KOPT-K1 (cell line): ENCODE data around the gene LDLRAD4.

Experiments used
- H3K27ac ChIP-seq: fragments of 200-600 bp; sonication (generic); 2 replicates; pipeline ENCODE4 v1.5.1; 2016; ENCODE audit warnings: antibody characterized with exemption, mild to moderate bottlenecking, low read depth, low read length; ENCODE audit not compliant: poor library complexity, severe bottlenecking
- H3K36me3 ChIP-seq: fragments of 200-600 bp; sonication (generic); 2 replicates; pipeline ENCODE4 v1.5.1; 2017; ENCODE audit warnings: antibody characterized with exemption, mild to moderate bottlenecking, low read length, moderate library complexity; ENCODE audit not compliant: insufficient read depth
- H3K9me3 ChIP-seq: fragments of 200-600 bp; sonication (generic); 2 replicates; pipeline ENCODE4 v1.5.1; 2017; ENCODE audit warnings: antibody characterized with exemption, low read length, mild to moderate bottlenecking; ENCODE audit not compliant: insufficient read depth, poor library complexity, severe bottlenecking

The LDLRAD4 gene

DNA sequence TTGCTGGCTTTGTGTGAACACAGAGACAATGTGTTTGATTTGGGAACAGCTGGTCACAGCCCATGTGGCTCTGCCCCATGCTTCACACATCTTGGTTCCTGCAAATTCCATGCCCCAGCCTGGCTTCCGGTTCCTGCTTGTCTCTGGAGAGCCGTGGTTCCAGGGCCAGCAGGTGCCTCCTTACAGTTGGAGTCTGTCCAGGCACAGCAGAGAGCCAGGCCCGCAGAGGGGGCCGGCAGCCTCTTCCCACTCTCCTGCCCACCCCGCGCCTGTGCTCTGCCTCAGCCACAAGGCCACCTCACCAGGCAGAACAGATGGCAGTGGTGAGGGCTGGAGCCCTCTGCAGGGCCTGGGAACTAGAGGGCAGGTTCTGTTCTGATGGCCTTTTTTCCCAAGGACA lies 81.5 kb downstream of the LDLRAD4 start:
- Histone ChIP-seq H3K36me3 (no peaks in the 10 kb centered on the region), H3K27ac (peak overlapping the region; percentile 50), H3K9me3 (no peaks in the 10 kb centered on the region)

DNA sequence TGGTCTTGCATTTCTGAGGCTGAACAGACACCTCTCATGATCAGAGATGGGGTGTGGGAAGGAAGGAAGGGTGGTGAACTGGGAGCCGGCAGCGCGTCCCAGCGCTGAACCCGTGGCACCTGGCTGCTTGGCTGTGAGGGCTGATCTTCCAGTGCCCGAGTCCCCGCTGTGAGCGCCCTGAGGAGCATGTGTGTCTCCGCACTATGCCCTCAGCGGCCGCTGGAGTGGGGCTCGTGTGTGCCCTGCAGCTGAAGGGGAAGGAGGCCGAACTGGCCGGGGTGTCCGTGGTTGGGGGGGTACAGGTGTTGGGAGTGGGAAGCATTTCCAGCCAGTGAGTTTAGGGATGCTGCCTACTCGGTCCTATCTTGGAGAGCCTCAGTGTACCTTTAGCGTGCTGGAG lies 82.2 kb downstream of the LDLRAD4 start:
- H3K9me3 ChIP-seq, result no peaks in the 10 kb centered on the region
- no peaks in the 10 kb centered on the region for H3K36me3 ChIP-seq
- H3K27ac ChIP-seq, result peak overlapping the region; percentile 50

DNA sequence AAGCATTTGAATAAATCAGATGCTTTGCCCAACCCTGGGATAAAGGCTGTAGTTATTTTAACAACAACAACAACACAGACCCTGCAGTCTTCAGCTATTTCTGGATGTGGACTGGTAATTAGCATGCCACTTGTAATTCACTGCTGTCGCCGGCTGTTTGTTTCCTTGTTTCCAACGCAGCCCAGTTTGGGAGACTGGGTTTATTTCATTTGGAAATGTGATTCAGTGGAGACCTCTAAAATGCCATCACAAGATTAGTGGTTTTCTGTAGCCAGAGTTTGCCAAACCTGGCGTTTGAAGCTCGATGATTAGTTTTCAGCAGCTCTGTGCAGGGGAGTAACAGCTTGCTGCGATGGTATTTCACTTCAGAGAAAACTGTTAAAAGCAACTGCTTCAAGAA lies 83.5 kb downstream of the LDLRAD4 start:
- H3K9me3 ChIP-seq, result no peaks in the 10 kb centered on the region
- peak overlapping the region; percentile 50 for H3K27ac ChIP-seq
- H3K36me3 ChIP-seq, result no peaks in the 10 kb centered on the region

DNA sequence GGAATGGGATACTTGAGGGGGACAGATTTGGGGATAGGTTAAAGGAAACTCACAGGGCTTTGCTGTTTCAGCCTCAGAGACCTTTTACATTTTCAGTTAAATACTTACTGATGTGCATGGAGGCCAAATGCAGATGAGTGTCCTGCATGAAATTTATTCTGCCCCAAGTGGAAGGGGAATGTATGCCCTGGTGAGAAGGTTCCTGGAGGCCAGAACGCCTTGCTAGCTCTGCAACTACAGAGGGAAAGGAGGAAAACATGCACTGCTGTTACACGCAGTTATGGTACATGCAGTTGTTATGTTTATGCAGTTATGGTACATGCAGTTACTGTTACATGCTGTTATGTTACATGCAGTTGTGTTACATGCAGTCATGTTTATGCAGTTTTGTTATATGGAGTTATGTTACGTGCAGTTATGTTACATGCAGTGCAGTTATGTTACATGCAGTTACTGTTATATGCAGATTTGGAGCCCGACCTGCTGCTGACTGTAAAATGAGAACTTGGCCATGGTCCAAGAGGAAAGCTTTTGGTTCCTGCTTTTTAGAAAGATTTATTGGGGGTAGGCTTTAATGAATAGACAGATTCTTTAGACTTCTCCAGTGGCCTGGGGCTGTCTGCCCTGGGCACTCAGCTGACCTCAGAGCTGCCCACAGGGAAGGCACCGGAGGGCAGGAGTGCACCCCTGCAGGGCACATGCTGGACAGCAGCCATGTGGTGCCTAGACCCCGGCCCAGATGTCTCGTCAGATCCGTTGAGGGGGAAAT lies 84.1 kb downstream of the LDLRAD4 start:
- Histone ChIP-seq H3K9me3 (no peaks in the 10 kb centered on the region), H3K36me3 (no peaks in the 10 kb centered on the region), H3K27ac (peak overlapping the region; percentile 50)

DNA sequence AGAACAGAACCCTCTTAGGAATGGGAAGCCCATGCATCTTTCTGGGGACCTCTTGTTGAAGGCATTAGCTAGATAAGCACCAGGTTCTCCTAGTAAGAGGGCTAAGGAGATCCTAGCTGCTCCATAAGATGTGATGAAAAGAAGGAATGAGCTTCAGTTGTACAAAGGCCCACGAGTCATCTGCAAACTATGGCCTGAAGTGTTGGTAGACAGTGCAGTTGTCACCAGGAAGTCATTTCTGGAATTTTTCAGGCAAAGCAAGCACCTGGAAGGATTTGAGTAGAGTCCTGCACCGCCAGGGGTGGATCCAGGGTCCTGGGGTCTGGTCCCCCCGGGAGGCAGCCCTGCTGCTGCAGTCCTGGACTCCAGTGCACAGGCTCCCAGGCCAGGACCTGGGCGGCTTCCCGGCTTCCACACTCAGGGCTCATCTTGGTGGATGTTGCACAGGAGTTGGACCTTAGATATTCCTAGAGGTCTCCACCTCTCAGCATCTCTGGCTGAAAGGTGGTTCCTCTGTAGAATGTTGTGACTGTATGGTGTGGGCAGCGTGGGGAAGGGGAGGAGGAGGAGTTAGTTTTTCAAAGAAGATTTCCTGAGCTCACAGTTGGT lies 85.3 kb downstream of the LDLRAD4 start:
- H3K27ac ChIP-seq, result peak overlapping the region; percentile 50
- H3K9me3 ChIP-seq, result no peaks in the 10 kb centered on the region
- no peaks in the 10 kb centered on the region for H3K36me3 ChIP-seq

DNA sequence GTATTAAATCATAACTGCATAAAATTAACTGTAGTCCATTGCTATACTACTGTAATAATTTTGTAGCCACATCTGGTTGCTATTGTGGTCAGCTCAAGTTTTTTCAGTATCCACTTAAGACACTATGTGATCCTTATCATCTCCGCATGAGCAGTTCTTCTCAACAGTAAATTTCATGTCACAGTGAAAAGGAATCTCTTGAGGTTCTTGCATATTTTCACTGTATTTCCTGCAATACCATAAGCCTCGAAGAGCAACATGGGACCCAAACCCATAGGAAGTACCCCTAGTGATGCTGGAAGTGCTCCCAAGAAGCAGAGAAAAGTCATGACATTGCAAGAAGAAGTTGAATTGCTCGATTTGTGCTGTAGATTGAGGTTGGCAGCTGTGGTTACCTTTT lies 86.7 kb downstream of the LDLRAD4 start:
- H3K27ac ChIP-seq, result peak overlapping the region; percentile 30
- H3K36me3 ChIP-seq, result no peaks in the 10 kb centered on the region
- no peaks in the 10 kb centered on the region for H3K9me3 ChIP-seq

DNA sequence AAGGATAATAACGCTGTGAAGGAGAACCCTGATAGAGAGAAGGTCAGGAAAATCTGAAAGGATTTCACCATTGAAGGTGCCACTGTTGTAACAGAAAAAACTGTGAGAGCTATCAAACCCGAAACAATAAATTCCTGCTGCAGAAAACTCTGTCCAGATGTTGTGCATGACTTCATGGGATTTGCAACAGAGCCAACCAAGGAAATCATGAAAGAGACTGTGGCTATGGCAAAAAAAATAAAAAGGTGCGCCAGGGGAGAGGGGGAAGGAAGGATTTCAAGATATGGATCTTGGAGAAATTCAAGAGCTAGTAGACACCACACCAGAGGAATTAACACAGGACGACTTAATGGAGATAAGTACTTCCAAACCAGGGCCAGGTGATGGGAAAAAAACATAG lies 88.0 kb downstream of the LDLRAD4 start:
- Histone ChIP-seq H3K36me3 (no peaks in the 10 kb centered on the region), H3K9me3 (no peaks in the 10 kb centered on the region), H3K27ac (peak overlapping the region; percentile 18)

DNA sequence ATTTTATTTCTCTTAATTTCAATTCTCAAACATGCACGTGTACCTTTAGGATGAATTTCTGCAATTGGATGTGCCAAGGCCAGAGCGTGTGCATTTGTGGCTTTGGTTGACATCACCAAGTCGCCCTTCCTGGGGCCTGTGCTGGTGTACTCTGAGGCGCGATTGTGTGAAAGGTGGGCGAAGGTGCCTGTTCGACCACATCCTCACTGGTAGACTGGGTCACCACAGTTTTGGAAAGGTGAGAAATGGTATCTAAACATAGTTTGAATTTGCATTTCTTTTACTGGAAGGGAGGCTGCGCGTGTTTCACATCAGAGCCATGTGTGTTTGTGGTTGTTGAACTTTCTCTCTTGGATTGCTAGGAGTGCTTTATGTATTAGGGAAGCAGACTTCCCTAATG lies 89.8 kb downstream of the LDLRAD4 start:
- H3K36me3 ChIP-seq, result no peaks in the 10 kb centered on the region
- H3K9me3 ChIP-seq, result no peaks in the 10 kb centered on the region
- H3K27ac ChIP-seq, result peak overlapping the region; percentile 92

DNA sequence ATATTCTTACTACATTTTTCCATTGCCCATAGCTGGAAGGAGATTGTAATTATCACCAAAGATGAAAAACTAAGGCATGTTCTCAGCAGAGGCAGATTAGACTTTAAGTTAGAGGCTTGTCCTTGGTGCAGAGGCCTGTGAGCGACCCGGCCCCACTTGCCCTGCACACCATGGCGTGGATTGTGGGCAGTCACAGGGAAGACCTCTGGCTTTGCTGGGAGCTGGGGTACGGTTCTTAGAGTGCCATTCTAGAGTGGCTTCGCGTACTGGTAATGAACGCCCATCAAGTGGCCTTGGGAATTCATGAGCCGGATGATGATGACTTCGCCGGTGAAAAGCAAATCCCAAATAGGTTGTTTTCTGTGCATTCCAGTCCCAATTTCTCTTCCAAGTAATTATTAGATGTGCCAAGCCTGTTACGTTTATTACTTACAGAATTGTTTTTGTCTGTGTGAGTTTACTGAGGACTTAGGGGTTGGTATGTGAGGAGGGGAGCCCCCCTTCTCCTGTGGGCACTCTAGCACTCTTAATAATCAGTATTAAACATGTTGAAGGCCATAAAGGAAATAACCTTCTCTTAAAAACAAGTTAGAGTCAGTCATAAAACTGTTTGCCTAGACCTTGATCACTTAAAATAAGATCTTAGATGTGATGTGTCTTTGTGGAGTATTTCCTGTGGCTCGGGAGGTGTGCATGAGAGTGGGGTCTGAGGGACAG lies 90.6 kb downstream of the LDLRAD4 start:
- Histone ChIP-seq H3K9me3 (no peaks in the 10 kb centered on the region), H3K27ac (peak overlapping the region; percentile 92), H3K36me3 (no peaks in the 10 kb centered on the region)

DNA sequence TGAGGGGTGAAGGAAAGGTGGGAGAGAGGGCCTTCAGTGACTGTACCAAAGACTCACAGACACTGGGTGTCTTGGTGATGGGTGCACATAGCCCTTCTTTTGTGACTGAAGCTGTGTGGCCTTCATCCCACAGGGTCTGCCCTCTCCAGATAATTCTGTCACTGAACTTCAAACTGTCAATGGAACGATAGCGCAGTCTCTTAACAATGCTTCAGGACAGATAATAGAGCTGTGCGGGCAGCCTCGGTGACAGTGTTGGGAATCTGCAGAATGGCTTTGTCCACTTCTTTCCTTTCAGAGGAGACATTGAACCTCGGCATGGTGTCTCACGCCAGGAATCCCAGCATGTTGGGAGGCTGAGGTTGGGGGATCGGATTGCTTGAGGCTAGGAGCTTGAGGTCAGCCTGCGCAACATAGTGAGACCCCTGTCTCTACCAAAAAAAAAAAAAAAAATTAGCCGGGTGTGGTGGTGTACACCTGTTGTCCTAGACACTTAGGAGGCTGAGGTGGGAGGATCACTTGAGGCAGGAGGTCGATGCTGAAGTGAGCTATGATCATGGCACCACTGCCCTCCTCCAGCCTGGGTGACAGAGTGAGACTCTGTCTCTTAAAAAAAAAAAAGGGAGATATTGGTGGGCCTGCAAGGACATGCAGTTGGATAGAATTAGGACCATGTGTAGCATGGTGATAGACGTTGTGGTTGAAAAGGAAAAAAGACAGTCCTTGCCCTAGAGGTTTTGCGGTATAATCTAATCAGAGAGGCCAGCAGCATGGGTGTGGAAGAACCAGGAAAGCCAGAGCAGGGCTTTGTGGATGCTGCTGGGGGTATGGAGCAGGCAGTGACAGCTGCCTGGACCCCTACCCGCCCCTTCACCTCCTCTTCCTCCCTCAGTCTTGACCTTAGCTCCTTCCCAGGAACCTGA lies 91.4 kb downstream of the LDLRAD4 start:
- Histone ChIP-seq H3K27ac (peak overlapping the region; percentile 92), H3K9me3 (no peaks in the 10 kb centered on the region), H3K36me3 (no peaks in the 10 kb centered on the region; the same call in 1 of the 2 replicates)

DNA sequence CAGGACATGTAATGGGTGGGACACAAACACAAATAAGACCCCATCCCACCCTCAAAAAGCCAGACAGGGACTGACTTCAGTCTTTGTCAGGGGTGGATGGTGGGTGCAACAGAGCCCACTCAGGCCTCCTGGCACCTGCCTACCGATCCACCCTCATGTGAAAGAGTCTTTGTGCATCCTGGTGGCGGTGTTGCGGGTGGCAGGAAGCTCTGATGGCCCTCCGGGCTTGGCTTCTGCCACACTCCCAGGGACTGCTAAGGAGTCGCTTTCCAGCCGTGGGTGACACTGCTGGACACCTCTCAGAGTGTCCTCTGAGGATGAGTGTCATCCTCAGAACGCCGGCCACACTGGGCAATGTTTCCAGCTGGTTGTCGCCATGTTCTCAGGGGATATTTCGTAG lies 92.6 kb downstream of the LDLRAD4 start:
- Histone ChIP-seq H3K9me3 (peaks cover 11% of the 10 kb centered on the region), H3K27ac (peak overlapping the region; percentile 92), H3K36me3 (peaks cover 5% of the 10 kb centered on the region)

DNA sequence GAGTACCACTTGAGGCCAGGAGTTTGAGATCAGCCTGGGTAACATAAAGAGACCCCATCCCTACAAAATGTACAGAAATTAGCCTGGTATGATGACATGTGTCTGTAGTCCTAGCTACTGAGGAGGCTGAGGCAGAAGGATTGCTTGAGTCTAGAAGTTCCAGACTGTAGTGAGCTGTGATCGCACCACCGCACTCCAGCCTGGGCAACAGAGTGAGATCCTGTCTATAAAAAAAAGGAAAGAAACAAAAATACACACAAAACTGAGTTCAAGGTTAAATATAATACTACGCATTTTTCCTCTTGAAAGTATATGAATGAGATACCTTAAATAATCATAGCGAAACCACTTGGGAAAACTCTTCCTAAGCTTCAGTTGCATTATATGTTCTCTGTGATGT lies 94.0 kb downstream of the LDLRAD4 start:
- Histone ChIP-seq H3K9me3 (peaks cover 24% of the 10 kb centered on the region), H3K36me3 (peaks cover 10% of the 10 kb centered on the region), H3K27ac (peak overlapping the region; percentile 92)

DNA sequence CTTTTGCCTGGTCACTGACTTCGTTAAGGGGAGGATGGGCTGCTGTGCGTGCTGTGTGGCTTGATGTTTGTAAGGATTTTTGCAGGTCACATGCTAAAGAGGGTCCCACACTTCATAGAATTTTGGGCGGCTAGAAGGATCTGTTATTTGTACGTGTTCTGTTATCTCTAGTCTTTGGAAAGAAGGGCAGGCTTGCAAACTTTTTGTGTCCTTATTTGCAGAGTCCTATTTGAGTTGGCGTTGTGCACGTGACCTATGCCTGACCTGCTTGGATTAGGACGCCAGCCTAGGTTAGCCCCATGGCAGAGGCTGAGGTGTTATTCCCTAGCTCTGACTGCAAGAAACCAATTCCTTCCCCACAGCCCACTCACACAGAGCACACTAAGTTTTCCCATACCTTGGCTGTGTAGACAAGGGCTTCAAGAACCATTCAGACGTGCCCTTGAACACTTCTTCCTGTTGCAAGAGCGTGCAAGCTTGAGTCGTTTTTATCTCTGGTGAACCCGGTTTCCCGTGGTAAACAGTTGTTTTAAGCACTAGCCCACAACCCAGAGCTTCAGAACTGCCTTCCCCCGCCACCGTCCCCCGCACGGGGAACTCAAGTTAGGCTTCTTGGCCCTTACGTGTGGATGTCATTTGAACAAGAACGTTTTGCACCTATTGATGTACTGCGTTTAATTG lies 94.6 kb downstream of the LDLRAD4 start:
- peaks cover 10% of the 10 kb centered on the region for H3K36me3 ChIP-seq
- peak overlapping the region; percentile 92 for H3K27ac ChIP-seq
- H3K9me3 ChIP-seq, result peaks cover 25% of the 10 kb centered on the region

DNA sequence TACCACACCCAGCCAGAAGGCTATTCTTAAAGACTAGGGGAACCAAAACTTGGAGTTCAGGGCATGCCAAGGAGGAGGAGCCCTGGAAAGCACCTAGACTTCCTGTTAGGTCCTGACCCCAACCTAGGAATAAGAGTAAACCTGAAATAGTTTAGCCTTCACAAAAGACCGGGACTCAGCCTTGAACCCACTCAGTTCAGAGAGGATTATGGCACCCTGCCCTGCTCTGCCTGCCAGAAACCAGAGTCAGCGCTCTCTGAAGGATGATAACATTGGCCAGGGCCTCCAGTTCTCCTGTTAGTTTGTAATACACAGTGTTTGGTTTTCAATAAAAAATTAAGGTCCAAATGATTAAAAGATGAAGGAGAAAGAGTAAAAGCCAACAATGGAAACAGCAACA lies 96.4 kb downstream of the LDLRAD4 start:
- peaks cover 10% of the 10 kb centered on the region for H3K36me3 ChIP-seq
- H3K9me3 ChIP-seq, result peaks cover 25% of the 10 kb centered on the region
- peak overlapping the region; percentile 92 for H3K27ac ChIP-seq
